H1 (cell line): Measurements from ENCODE around the gene DHCR7. TPM values are rescaled to one million over a fixed set of nuclear protein-coding genes. Genes with fewer than 3 reads are reported as not detected.

Source experiments
- CTCF ChIA-PET: fragments of 300-600 bp; sonication (Branson Sonifier 250); formaldehyde crosslinking; loops from one replicate; lab custom pipeline; 2021; ENCODE audit not compliant: partially characterized antibody; lab: Charles Lee
- POLR2A ChIA-PET: fragments of 300-600 bp; sonication (Branson Sonifier 250); formaldehyde crosslinking; loops from one replicate; lab custom pipeline; 2021; ENCODE audit warnings: inconsistent platforms; ENCODE audit not compliant: partially characterized antibody; lab: Charles Lee
- DNase-seq, 2 experiments: peaks; one replicate each; pipeline versions ENCODE4 v3.0.0 to v3.0.0-alpha.2; 2010 to 2022; ENCODE audit warnings: low spot score in 2 of 2, low read depth in 1 of 2, mixed read lengths in 1 of 2
- FAIRE-seq: peaks from 2 replicates; lab custom pipeline; 2011; peaks lifted over from hg19 to GRCh38; lab: Jason Lieb, UNC
- H2AFZ ChIP-seq: 2 replicates; pipeline ENCODE4 v1.8.1; 2012; ENCODE audit warnings: low read length, inconsistent platforms
- H2AK5ac ChIP-seq: 2 replicates; pipeline ENCODE4 v1.6.1; 2013; ENCODE audit warnings: low read depth, low read length
- H2BK120ac ChIP-seq: replicated peaks from 2 replicates; pipeline ENCODE3; 2013; ENCODE audit warnings: low read depth, low read length, inconsistent platforms
- H2BK12ac ChIP-seq: 2 replicates; pipeline ENCODE4 v1.6.1; 2013; ENCODE audit warnings: low read depth, low read length
- H2BK15ac ChIP-seq: 2 replicates; pipeline ENCODE4 v1.6.1; 2013; ENCODE audit warnings: low read length
- H2BK20ac ChIP-seq: 2 replicates; pipeline ENCODE4 v1.6.1; 2013; ENCODE audit warnings: low read length
- H2BK5ac ChIP-seq: 2 replicates; pipeline ENCODE4 v1.6.1; 2013; ENCODE audit warnings: low read depth, low read length
- H3K14ac ChIP-seq: 2 replicates; pipeline ENCODE4 v1.6.1; 2013; ENCODE audit warnings: inconsistent platforms; ENCODE audit not compliant: insufficient read length
- H3K18ac ChIP-seq: 2 replicates; pipeline ENCODE4 v1.6.1; 2013; ENCODE audit warnings: low read length; ENCODE audit errors: extremely low read depth
- H3K23ac ChIP-seq: 2 replicates; pipeline ENCODE4 v1.6.1; 2013; ENCODE audit warnings: inconsistent platforms; ENCODE audit not compliant: insufficient read length
- H3K23me2 ChIP-seq: 2 replicates; pipeline ENCODE4 v1.6.1; 2013; ENCODE audit warnings: low read depth, low read length
- H3K27ac ChIP-seq: 2 replicates; pipeline ENCODE4 v1.6.1; 2011; ENCODE audit warnings: low read depth, low read length, inconsistent platforms
- H3K27me3 ChIP-seq, 4 experiments: replicated peaks in 1 of 4; 1 replicate in 1 of 4; 2 replicates in 3 of 4; pipeline versions ENCODE4 v1.6.1 to v1.8.1; 2011 to 2013; ENCODE audit warnings: low read length in 3 of 4, mild to moderate bottlenecking in 3 of 4, inconsistent platforms in 2 of 4, mixed read lengths in 2 of 4, moderate library complexity in 1 of 4; ENCODE audit not compliant: control insufficient read depth in 3 of 4, insufficient read depth in 3 of 4; ENCODE audit errors: extremely low read depth in 1 of 4
- H3K36me3 ChIP-seq, 4 experiments: 2 replicates each; pipeline versions ENCODE4 v1.6.1 to v1.8.1; 2011 to 2013; ENCODE audit warnings: mild to moderate bottlenecking in 4 of 4, low read length in 3 of 4, moderate library complexity in 2 of 4, control low read depth in 1 of 4, inconsistent platforms in 1 of 4; ENCODE audit not compliant: insufficient read depth in 4 of 4, control insufficient read depth in 2 of 4
- H3K4ac ChIP-seq: replicated peaks from 2 replicates; pipeline ENCODE3; 2013; ENCODE audit warnings: low read length, low read depth, mixed read lengths, inconsistent platforms; ENCODE audit not compliant: insufficient read length
- H3K4me1 ChIP-seq, 4 experiments: replicated peaks in 1 of 4; 1 replicate in 1 of 4; 2 replicates in 3 of 4; pipeline versions ENCODE4 v1.6.1 to v1.8.1; 2011 to 2013; ENCODE audit warnings: low read length in 3 of 4, inconsistent platforms in 2 of 4, mixed read lengths in 1 of 4; ENCODE audit not compliant: insufficient read depth in 4 of 4, control insufficient read depth in 3 of 4
- H3K4me2 ChIP-seq, 2 experiments: 2 replicates each; pipeline versions ENCODE4 v1.6.1 to v1.8.1; 2011 to 2013; ENCODE audit warnings: low read depth in 2 of 2, low read length in 2 of 2, control low read depth in 1 of 2, inconsistent platforms in 1 of 2, mild to moderate bottlenecking in 1 of 2; ENCODE audit not compliant: insufficient read depth in 1 of 2
- H3K4me3 ChIP-seq, 4 experiments: fragments of 200-600, 300-600 bp in 1 of 4; sonication (generic), shearing (Covaris generic), sonication (Bioruptor Twin) in 1 of 4; 2 replicates each; pipeline versions ENCODE4 v1.5.1 to v1.8.1; 2011 to 2016; ENCODE audit warnings: low read length in 4 of 4, low read depth in 3 of 4, control low read depth in 2 of 4, inconsistent platforms in 2 of 4, mild to moderate bottlenecking in 2 of 4, mixed read lengths in 1 of 4, moderate library complexity in 1 of 4; ENCODE audit not compliant: insufficient read depth in 2 of 4; ENCODE audit errors: extremely low read depth in 1 of 4
- H3K56ac ChIP-seq: replicated peaks from 2 replicates; pipeline ENCODE3; 2013; ENCODE audit warnings: low read depth, mild to moderate bottlenecking, mixed read lengths, low read length, inconsistent platforms; ENCODE audit not compliant: insufficient read length
- H3K79me1 ChIP-seq: 2 replicates; pipeline ENCODE4 v1.6.1; 2013; ENCODE audit warnings: low read depth, low read length, control low read depth
- H3K79me2 ChIP-seq, 2 experiments: 2 replicates each; pipeline versions ENCODE4 v1.6.1 to v1.8.1; 2012 to 2013; ENCODE audit warnings: low read length in 2 of 2, mild to moderate bottlenecking in 2 of 2, inconsistent platforms in 1 of 2; ENCODE audit not compliant: insufficient read depth in 2 of 2, control insufficient read depth in 1 of 2
- H3K9ac ChIP-seq, 4 experiments: replicated peaks in 1 of 4; 1 replicate in 1 of 4; 2 replicates in 3 of 4; pipeline versions ENCODE4 v1.6.1 to v1.8.1; 2011 to 2013; ENCODE audit warnings: low read depth in 3 of 4, low read length in 3 of 4, control low read depth in 2 of 4, mild to moderate bottlenecking in 2 of 4, moderate library complexity in 2 of 4, inconsistent platforms in 1 of 4; ENCODE audit errors: extremely low read depth in 1 of 4
- H3K9me3 ChIP-seq, 2 experiments: 2 replicates each; pipeline versions ENCODE4 v1.6.1 to v1.8.1; 2012 to 2013; ENCODE audit warnings: mild to moderate bottlenecking in 2 of 2, moderate library complexity in 2 of 2, control low read depth in 1 of 2, inconsistent platforms in 1 of 2, low read depth in 1 of 2, low read length in 1 of 2, mixed read lengths in 1 of 2; ENCODE audit not compliant: insufficient read depth in 2 of 2
- H4K20me1 ChIP-seq, 2 experiments: replicated peaks in 1 of 2; 2 replicates each; pipeline versions ENCODE3 to v1.8.1; 2011 to 2013; ENCODE audit warnings: inconsistent platforms in 2 of 2, low read length in 2 of 2, mild to moderate bottlenecking in 1 of 2; ENCODE audit not compliant: insufficient read depth in 2 of 2, control insufficient read depth in 1 of 2
- H4K5ac ChIP-seq: 2 replicates; pipeline ENCODE4 v1.6.1; 2013; ENCODE audit warnings: low read length, low read depth, mixed read lengths, inconsistent platforms; ENCODE audit not compliant: insufficient read length
- H4K8ac ChIP-seq: 2 replicates; pipeline ENCODE4 v1.8.0; 2013; ENCODE audit warnings: mild to moderate bottlenecking, moderate library complexity, low read length, inconsistent platforms; ENCODE audit not compliant: insufficient read depth; ENCODE audit errors: extremely low read depth
- H4K91ac ChIP-seq: replicated peaks from 2 replicates; pipeline ENCODE3; 2013; ENCODE audit warnings: low read length, mixed read lengths, inconsistent platforms; ENCODE audit not compliant: insufficient read length
- NRF1 ChIP-seq: IDR thresholded peaks from 2 replicates; pipeline ENCODE4 v1.6.1; 2011; ENCODE audit warnings: mild to moderate bottlenecking, low read depth, low read length, improper control_type of control experiment
- RAD21 ChIP-seq, 2 experiments: IDR thresholded peaks in 1 of 2; conservative IDR thresholded peaks in 1 of 2; 2 replicates each; pipeline ENCODE4 v1.6.1; 2011; ENCODE audit warnings: low read depth in 2 of 2, low read length in 2 of 2, improper control_type of control experiment in 1 of 2, inconsistent platforms in 1 of 2, mild to moderate bottlenecking in 1 of 2, moderate library complexity in 1 of 2
- WGBS, 2 experiments: shearing (Covaris generic) in 1 of 2; methylation state at CpG; one replicate each; pipeline versions ENCODE4 v1.1.6 to v1.1.7; 2013 to 2015; ENCODE audit warnings: low lambda C conversion rate in 2 of 2, mixed read lengths in 2 of 2, inconsistent platforms in 1 of 2, low coverage in 1 of 2, missing lambda C conversion rate in 1 of 2; ENCODE audit not compliant: insufficient replicate concordance in 2 of 2, insufficient coverage in 1 of 2, insufficient read length in 1 of 2; ENCODE audit errors: extremely low coverage in 1 of 2, missing lambda C conversion rate in 1 of 2; 5-methylcytosine and 5-hydroxymethylcytosine counted together
- polyA plus RNA-seq, 7 experiments: library from polyadenylated mRNA; depleted of rRNA in 3 of 7; stranded (reverse) in 5 of 7; unstranded in 2 of 7; fragments of >200 nt in 5 of 7; fragments of 200-250 nt in 2 of 7; gene quantifications; 1 replicate in 5 of 7; 2 replicates in 1 of 7; 4 replicates in 1 of 7; pipeline versions ENCODE4 v1.2.1 to v1.2.3, GENCODE V29; 2011 to 2013; ENCODE audit warnings: missing spikeins in 2 of 7, mixed read lengths in 2 of 7
- total RNA-seq: library from RNA; stranded (reverse); fragmentation: NEBNext Ultra II Directional; extraction: Animal tissue kit (Norgen Biotek cat#: 25700); gene quantifications from 2 replicates; pipeline ENCODE4 v1.2.1, GENCODE V29; 2021

Gene DHCR7
- total and polyA plus RNA-seq, 2 of the 8 experiments (the other 6 are each of a cell fraction or from before 2014, with no cell fraction given): 144 to 157 TPM

GRCh38 chr11:71408826-71409225 is 39.4 kb downstream of the DHCR7 start:
- H2AK5ac ChIP-seq: no peak overlapping the region
- H3K4me2 ChIP-seq: no peak overlapping the region
- DNase-seq (no peak), FAIRE-seq (no peak)
- H3K4me1 ChIP-seq: no peaks in the 10 kb centered on the region
- H3K36me3 ChIP-seq: no peaks in the 10 kb centered on the region
- H4K20me1 ChIP-seq: peaks cover 1% of the 10 kb centered on the region in 2 experiments
- ChIA-PET POLR2A (no interaction called here), CTCF (interaction anchor here (1.1 to 4.4 kb wide), 2 partner anchors 7 to 11 kb away, joined by 3 to 20 read pairs; no protein-coding TSS in a partner anchor)
- H2AFZ ChIP-seq: no peak overlapping the region
- no peaks in the 10 kb centered on the region for H3K9me3 ChIP-seq
- H3K14ac ChIP-seq: no peak overlapping the region
- H3K27me3 ChIP-seq: no peaks in the 10 kb centered on the region; a peak in 1 of 7 replicates
- H3K79me1 ChIP-seq: no peaks in the 10 kb centered on the region
- H4K8ac ChIP-seq: no peak overlapping the region
- H3K79me2 ChIP-seq: no peaks in the 10 kb centered on the region
- no peak overlapping the region for H4K91ac ChIP-seq
- no peaks in the 10 kb centered on the region for H3K23me2 ChIP-seq
- no peak overlapping the region for H3K56ac ChIP-seq
- no peak overlapping the region for H2BK20ac ChIP-seq
- H3K9ac ChIP-seq: no peak overlapping the region
- 80% methylated on average over 7 of the region's 7 CpGs; no CpG with 5 or more reads in 1 of the 2 experiments for WGBS, 2 experiments
- H3K18ac ChIP-seq: no peak overlapping the region
- H3K4me3 ChIP-seq: no peak overlapping the region
- H3K27ac ChIP-seq: no peak overlapping the region
- no peak overlapping the region for H2BK5ac ChIP-seq
- H2BK15ac ChIP-seq: no peak overlapping the region
- H3K4ac ChIP-seq: no peak overlapping the region
- no peak overlapping the region for H4K5ac ChIP-seq
- no peak overlapping the region for H2BK12ac ChIP-seq
- no peak overlapping the region for H2BK120ac ChIP-seq
- H3K23ac ChIP-seq: no peak overlapping the region
- no peak for TF ChIP-seq NRF1
- TF ChIP-seq RAD21 (IDR thresholded peaks at IDR 0.05 in 1 of 2, conservative IDR thresholded peaks at IDR 0.05 in 1 of 2; ENCODE audit: low read depth in 2 of 2, low read length in 2 of 2): no peak
